HL-60 (cell line): ENCODE measurements around the gene MKLN1.

Experiments
- CTCF ChIP-seq: IDR thresholded peaks from one replicate; pipeline ENCODE4 v1.5.1; 2011; ENCODE audit warnings: low read length, control low read depth, inconsistent platforms; ENCODE audit not compliant: insufficient read depth
- POLR2AphosphoS5 ChIP-seq: IDR thresholded peaks from 2 replicates; pipeline ENCODE4 v1.6.1; 2012; ENCODE audit warnings: low read depth
- REST ChIP-seq: IDR thresholded peaks from 2 replicates; pipeline ENCODE4 v1.6.1; 2012; ENCODE audit warnings: low read depth; ENCODE audit not compliant: insufficient replicate concordance

GRCh38 chr7:131359136-131359776 lies 31.6 kb downstream of the MKLN1 start:
- TF ChIP-seq POLR2AphosphoS5 = no peak
- no peak for TF ChIP-seq CTCF
- no peak for TF ChIP-seq REST
